HG02678 (cell line): ENCODE measurements around the gene PLEKHA1.

Experiments
- ATAC-seq: cut with Tn5 transposase; IDR thresholded peaks from one replicate; pipeline ENCODE4 v1.9.1; 2021; ENCODE audit warnings: mild to moderate bottlenecking, moderate library complexity; ENCODE audit not compliant: unreplicated experiment

Gene PLEKHA1

GRCh38 chr10:122459561-122460273 lies 85.2 kb downstream of the PLEKHA1 start:
- no peak for ATAC-seq

GRCh38 chr10:122460891-122461293 lies 86.4 kb downstream of the PLEKHA1 start:
- no peak for ATAC-seq

DNA sequence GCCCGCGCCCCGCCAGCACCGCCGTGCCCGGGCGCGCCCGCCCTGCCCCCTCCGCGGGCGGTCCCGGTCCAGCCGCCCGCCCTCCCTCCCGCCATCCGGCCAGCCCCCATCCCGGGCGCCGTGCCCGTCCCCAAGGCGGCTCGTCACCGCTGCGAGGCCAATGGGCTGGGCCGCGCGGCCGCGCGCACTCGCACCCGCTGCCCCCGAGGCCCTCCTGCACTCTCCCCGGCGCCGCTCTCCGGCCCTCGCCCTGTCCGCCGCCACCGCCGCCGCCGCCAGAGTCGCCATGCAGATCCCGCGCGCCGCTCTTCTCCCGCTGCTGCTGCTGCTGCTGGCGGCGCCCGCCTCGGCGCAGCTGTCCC lies 86.8 kb downstream of the PLEKHA1 start, which contains the start of gene HTRA1:
TSS of gene HTRA1 (plus strand) at position 187 of the 362 bp plus-strand sequence. CDS start at position 287, 100 bp downstream.
- ATAC-seq: no peak

DNA sequence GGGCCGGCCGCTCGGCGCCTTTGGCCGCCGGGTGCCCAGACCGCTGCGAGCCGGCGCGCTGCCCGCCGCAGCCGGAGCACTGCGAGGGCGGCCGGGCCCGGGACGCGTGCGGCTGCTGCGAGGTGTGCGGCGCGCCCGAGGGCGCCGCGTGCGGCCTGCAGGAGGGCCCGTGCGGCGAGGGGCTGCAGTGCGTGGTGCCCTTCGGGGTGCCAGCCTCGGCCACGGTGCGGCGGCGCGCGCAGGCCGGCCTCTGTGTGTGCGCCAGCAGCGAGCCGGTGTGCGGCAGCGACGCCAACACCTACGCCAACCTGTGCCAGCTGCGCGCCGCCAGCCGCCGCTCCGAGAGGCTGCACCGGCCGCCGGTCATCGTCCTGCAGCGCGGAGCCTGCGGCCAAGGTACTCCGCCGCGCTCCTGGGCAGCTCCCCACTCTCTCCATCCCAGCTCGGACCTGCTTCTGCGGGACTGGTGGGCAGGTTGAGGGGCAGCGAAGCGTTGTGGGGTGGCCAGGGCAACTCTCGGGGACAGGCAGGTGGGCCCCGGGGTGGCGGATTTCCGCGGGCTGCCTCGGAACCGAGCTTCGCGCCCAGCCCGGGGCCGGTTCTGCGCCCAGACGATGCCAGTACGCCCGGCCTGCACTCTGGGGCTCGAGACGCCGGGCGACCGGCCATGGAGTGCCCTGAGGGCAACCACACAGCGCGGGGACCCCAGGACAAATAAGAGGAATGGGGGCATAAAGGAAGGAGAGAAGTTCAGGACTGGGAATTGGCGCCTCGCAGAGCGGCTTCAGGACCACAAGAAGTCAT lies 87.4 kb downstream of the PLEKHA1 start:
- no peak for ATAC-seq

- no peak for ATAC-seq
Observed at GRCh38 chr10:122462533-122463465, 88.3 kb downstream of the PLEKHA1 start.

DNA sequence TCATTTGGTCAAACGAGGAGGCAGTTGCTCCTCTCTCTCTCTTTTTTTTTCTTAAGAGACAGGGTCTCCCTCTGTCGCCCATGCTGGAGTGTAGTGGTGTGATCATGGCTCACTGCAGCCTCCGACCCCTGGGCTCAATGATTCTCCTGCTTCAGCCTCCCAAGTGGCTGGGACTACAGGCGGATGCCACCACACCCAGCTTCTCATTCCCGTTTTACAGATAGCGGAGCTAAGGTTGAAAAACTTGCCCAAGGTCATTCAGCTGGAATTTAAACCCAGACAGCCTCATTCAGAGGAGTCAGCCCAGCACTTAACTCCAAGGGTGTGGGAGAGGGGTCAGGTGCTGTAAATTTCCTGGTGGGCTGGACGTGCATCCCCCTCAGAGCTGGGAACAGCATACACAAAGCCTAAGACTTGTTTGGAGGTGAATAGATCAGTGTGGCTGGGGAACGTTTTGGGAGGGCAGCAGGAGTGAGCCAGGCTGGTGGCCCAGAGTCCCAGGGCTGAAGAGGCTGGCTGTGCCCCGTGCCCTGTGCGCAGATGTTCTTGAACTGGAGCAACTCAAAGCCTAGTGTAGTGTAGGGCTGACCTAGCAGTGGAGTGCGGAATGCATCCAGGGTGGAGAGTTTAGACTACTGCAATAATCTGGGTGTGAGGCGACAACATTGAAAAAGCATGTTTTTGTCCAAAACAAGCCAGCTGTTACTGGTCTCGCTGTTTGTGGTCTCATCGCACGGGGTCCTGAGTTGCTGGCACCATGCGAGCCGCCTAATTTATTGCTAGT lies 89.2 kb downstream of the PLEKHA1 start:
- ATAC-seq: no peak

DNA sequence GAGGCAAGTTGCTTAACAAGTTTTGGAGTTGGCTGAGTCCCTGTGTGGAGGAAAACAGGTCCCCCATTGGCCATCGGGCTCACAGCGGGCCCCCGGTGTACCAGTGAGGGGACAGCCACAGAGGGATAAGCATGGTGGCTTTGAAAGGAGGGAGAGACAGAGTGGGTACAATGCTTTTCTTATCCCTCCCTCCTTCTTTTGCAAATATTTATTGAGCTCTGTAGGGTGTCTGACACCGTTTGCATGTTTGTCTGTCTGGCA lies 89.7 kb downstream of the PLEKHA1 start:
- no peak for ATAC-seq

DNA sequence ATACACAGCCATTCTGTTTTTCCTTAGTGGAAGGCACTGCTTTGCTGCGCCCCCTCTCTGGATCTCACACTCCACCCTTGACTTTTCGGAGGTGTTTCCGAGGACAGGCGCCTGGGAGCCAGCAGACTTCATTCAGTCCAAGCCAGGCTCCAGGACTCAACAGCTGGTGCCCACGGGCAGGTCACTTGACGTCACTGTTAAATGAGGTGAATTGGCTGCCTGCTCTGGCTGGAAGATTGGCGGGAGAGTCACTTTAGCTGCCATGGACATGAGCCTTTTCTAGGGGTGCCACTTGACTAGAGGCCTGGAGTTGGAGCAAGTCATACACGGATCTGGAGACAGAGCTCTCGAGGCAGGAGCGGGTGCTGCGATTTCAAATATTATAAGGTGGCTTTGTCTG lies 90.1 kb downstream of the PLEKHA1 start:
- ATAC-seq: no peak

DNA sequence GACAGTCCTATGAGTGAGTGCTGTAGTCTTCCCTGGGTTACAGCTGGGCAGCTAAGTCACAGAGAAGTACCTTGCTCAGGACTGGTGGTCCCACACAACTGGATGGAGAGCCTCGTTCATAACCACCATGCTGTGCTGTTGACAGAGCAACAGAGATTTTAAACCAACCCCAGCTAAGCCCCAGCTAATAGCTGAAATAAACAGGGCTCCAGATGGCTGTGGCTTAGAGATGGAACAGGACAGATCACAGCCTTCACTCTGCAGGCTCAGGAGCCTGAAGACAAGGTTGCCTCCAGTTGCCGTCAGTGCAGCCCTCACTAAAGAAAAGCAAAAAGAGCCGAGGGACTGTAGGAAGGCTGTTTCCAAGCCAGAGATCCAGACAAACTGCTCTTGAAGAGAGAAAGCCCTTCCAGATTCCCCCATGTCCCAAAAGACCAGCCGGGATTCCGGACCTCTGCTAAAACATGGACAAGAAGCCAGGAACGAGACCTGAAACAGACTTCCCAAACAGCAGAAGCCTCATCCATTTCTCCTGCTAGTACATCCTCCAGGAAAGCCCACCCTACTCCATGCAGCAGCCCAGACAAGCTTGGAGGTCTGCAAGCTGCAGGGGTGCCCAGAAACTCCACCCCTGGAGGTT lies 91.0 kb downstream of the PLEKHA1 start:
- no peak for ATAC-seq

DNA sequence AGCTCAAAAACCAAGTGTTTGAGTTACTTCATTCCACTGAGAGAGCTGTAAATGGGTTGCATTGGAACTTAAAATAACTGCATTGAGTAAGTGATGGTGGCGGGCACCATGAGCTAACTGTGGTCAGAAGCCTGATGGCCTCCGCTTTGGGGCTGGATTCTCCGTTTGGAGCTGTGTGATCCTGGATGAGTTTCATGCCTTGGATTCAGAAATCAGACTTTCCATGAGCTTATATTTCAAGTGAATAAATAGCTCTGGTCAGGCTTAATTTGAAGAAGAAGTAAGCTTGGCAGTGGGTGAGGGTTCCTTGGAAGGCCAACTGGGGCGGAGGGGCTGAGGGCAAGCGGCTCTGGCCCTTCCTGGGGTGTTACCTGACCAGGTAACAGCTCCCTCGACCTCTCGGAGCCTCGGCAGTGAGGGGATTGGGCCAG lies 92.5 kb downstream of the PLEKHA1 start:
- no peak for ATAC-seq

DNA sequence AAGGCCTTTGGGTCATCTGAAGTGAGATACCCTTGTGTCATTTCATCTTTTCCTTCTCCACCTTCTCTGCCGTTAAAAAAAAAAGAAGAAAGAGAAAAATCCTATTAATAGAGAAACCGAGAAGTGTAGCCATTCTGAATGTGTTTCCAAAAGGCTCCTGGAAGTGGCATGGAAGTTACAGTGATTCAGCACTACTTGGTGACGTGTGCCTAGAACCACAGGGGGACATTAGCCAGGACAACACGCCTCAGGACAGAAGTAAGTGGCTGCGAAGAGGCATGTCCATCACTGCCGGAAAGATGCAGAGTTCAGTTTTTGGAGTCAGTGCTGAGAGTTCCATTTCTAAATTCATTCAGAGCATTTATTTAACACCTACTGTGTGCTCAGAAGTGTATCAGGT lies 93.2 kb downstream of the PLEKHA1 start:
- no peak for ATAC-seq

- no peak for ATAC-seq
Observed at GRCh38 chr10:122468307-122468925, 93.9 kb downstream of the PLEKHA1 start.

GRCh38 chr10:122468926-122469781 lies 94.6 kb downstream of the PLEKHA1 start:
- ATAC-seq: no peak

DNA sequence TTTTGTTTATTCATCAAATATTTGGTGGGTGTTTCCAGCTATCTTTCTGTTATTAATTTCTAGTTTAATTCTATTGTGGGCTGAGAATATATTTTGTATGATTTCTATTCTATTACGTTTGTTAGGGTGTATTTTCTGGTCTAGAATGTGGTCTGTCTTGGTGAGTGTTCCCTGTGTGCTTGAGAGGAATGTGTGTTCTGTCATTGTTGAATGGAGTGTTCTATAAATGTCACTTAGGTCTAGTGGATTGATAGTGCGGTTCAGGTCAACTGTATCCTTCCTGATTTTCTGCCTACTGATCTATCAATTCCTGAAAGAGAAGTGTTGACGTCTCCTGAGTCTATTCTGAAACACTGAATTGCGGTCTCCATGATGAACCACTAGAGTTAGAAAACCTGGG lies 95.3 kb downstream of the PLEKHA1 start:
- no peak for ATAC-seq

DNA sequence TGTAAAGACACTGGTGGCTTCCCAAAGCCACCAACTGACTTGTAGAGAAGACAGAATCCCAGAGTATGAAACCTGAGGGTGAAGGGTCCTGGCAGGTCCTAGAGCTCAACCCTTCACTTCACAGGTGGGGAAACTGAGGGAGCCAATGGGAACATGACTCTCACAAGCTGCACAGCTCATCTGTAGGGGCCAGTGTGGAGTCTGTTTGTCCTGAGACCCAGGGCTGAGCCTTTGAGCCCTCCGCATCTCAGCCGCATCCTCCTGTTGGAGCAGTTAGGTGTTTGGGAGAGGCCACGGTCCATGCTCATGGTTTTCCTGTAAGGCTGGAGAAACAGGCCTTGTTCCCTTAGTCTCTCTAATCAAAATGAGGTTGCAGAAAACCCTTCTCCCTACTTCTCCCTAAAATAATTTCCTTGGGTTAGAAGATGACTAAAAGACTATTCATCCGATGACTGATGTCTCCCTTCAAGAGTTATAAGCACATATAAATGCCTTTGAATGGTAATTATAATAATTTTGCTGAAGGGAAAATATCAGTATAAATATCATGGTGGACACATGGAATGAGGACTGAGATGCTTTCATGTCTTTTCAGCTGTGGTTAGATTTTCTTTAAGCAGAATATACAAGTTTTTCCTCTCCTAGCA lies 97.1 kb downstream of the PLEKHA1 start:
- no peak for ATAC-seq

GRCh38 chr10:122473116-122473515 lies 98.6 kb downstream of the PLEKHA1 start:
- ATAC-seq: no peak

DNA sequence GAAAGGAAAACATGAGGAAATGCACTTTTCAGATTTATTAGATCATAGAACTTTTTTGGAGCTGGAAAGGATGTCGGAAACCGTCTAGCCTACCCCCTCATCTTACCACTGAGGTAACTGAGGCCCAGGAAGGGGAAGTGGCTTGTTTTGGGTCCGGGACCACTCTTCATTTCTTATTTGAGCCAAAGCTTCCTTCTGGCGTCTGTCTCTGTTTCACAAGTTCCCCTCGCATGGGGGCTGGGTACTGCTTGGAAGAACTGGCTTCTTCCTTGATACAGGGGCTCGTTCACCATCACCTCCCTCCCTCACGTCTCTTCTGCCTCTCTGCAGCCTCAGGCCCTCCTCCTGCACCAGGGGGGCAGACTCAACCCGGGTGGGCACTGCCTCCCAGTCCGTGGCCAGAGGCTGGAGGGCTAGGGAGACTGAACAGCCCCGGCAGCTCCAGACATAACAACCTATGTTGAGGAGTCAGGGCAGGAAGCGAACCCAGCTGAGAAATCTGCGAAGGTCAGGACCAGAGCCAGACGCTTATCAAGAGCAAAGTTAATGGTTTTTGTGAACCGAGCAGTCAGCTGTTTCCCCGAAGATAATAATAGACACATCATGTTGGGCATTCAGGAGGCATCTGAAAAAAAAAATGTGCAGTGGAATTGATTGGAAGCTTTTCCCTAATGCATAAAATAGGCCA lies 99.8 kb downstream of the PLEKHA1 start:
- ATAC-seq: no peak

DNA sequence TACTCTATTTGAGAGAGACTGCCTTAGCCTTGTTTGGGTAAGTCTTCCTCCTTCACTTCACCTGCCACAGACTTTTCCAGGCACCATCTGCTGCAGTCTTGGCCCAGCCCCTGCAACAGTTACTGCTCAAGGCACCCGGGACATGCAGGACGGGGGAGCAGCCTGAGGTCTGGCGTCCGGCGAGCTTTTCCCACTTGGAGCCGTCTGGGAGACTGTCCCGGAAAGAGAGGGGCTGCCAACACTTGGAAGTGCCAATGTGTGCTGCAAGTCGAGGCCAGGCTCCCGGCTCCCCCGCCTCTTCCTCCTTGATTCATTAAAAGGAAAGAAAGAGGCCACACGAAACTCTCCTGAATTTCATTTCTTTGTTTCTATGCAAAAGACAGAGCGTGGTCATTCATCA lies 100.6 kb downstream of the PLEKHA1 start:
- ATAC-seq: no peak
